Fibroblast of the aortic adventitia (primary cell): ENCODE results near the gene TWIST2. TPM values are rescaled to one million over a fixed set of nuclear protein-coding genes. Genes with fewer than 3 reads are reported as not detected.

ENCODE experiments used
- DNase-seq: peaks from one replicate; pipeline ENCODE4 v3.0.0-alpha.2; 2010; ENCODE audit warnings: low read depth
- H3K4me3 ChIP-seq: 2 replicates; pipeline ENCODE4 v1.5.1; 2011; ENCODE audit warnings: low read depth, mild to moderate bottlenecking, control low read depth, low read length, moderate library complexity
- CTCF ChIP-seq: IDR thresholded peaks from 2 replicates; pipeline ENCODE4 v1.5.1; 2011; ENCODE audit warnings: mild to moderate bottlenecking, low read length, control low read depth, inconsistent platforms; ENCODE audit not compliant: insufficient read depth
- total RNA-seq: library from RNA; depleted of rRNA; stranded (reverse); fragments of >200 nt; gene quantifications from 2 replicates; pipeline ENCODE4 v1.2.3, GENCODE V29; 2012; ENCODE audit warnings: low replicate concordance

The TWIST2 gene
- total RNA-seq, 1 donor: 64.1 TPM

- TF ChIP-seq CTCF: no peak
- no peak for DNase-seq
These were observed 31.9 kb downstream of the TWIST2 start for GRCh38 chr2:238879621-238880377.

GRCh38 chr2:238881353-238882081 lies 33.6 kb downstream of the TWIST2 start:
- no peak overlapping the region for H3K4me3 ChIP-seq
- no peak for TF ChIP-seq CTCF

More at GRCh38 chr2:238879621-238880377, 31.9 kb downstream of the TWIST2 start:
- no peak overlapping the region for H3K4me3 ChIP-seq

GRCh38 chr2:238882082-238882755 lies 34.3 kb downstream of the TWIST2 start:
- no peak overlapping the region for H3K4me3 ChIP-seq
- no peak for TF ChIP-seq CTCF
- DNase-seq: no peak

More at GRCh38 chr2:238881353-238882081, 33.6 kb downstream of the TWIST2 start:
- DNase-seq: no peak

- no peak for TF ChIP-seq CTCF
- no peak overlapping the region for H3K4me3 ChIP-seq
- DNase-seq: no peak
These were observed 35.6 kb downstream of the TWIST2 start for GRCh38 chr2:238883421-238883901.

GRCh38 chr2:238884122-238884811 lies 36.4 kb downstream of the TWIST2 start:
- no peak for TF ChIP-seq CTCF
- H3K4me3 ChIP-seq: no peak overlapping the region
- no peak for DNase-seq

- no peak for DNase-seq
- TF ChIP-seq CTCF: no peak
- H3K4me3 ChIP-seq: no peak overlapping the region
These were observed 37.0 kb downstream of the TWIST2 start for GRCh38 chr2:238884812-238885408.
